PC-3 (cell line): Measurements from ENCODE around the gene ARL10. TPM values are rescaled to one million over a fixed set of nuclear protein-coding genes. Genes with fewer than 3 reads are reported as not detected.

Experiments used
- ATAC-seq: fragments of 200-7000 bp; cut with Tn5 transposase; 2 replicates; pipeline ENCODE4 v1.9.1; 2020; ENCODE audit warnings: mild to moderate bottlenecking, moderate library complexity
- Bru-seq: library from RNA; stranded (reverse); fragments of 400-500 nt; gene quantifications from one replicate; lab custom pipeline; 2021; lab: Mats Ljungman, UMichigan
- BruChase-seq, 2 experiments: library from RNA; stranded (reverse); fragments of 400-500 nt; gene quantifications; one replicate each; lab custom pipeline; 2021; lab: Mats Ljungman, UMichigan
- BruUV-seq: library from RNA; stranded (reverse); fragments of 400-500 nt; replicated peaks from 2 replicates; lab custom pipeline; 2021; lab: Mats Ljungman, UMichigan
- CTCF ChIA-PET: fragments of 300-600 bp; sonication (Branson Sonifier 250); formaldehyde crosslinking; loops from one replicate; lab custom pipeline; 2022; ENCODE audit warnings: antibody characterized with exemption; lab: Charles Lee
- POLR2A ChIA-PET: fragments of 300-600 bp; sonication (Branson Sonifier 250); formaldehyde crosslinking; loops from one replicate; lab custom pipeline; 2022; ENCODE audit warnings: antibody characterized with exemption; ENCODE audit not compliant: unreplicated experiment; lab: Charles Lee
- DNase-seq: peaks from one replicate; pipeline ENCODE4 v3.0.0-alpha.2; 2015
- H2AFZ ChIP-seq: fragments of 300-600 bp; sonication (generic); 2 replicates; pipeline ENCODE4 v1.6.0; 2016; ENCODE audit warnings: antibody characterized with exemption, low read length
- H3F3A ChIP-seq: fragments of 300-600 bp; sonication (generic); one replicate; pipeline ENCODE4 v1.6.0; 2017; ENCODE audit warnings: antibody characterized with exemption, low read length, control low read depth, mild to moderate bottlenecking; ENCODE audit not compliant: unreplicated experiment
- H3K27ac ChIP-seq: fragments of 300-600 bp; sonication (generic); 2 replicates; pipeline ENCODE4 v1.5.1; 2016; ENCODE audit warnings: mild to moderate bottlenecking, low read length
- H3K27me3 ChIP-seq: fragments of 300-600 bp; sonication (generic); 2 replicates; pipeline ENCODE4 v1.6.1; 2016; ENCODE audit warnings: low read length, mixed read lengths
- H3K36me3 ChIP-seq: fragments of 300-600 bp; sonication (generic); 2 replicates; pipeline ENCODE4 v1.6.1; 2016; ENCODE audit warnings: low read depth, mixed run types, low read length, mixed read lengths
- H3K4me1 ChIP-seq: fragments of 300-600 bp; sonication (generic); 2 replicates; pipeline ENCODE4 v1.5.1; 2016; ENCODE audit warnings: low read length; ENCODE audit not compliant: insufficient read depth
- H3K4me2 ChIP-seq: fragments of 300-600 bp; sonication (generic); 2 replicates; pipeline ENCODE4 v1.6.0; 2016; ENCODE audit warnings: low read length
- H3K4me3 ChIP-seq: fragments of 300-600 bp; sonication (generic); 2 replicates; pipeline ENCODE4 v1.5.1; 2016; ENCODE audit warnings: mild to moderate bottlenecking, low read length, mixed read lengths
- H3K79me2 ChIP-seq: fragments of 300-600 bp; sonication (generic); 2 replicates; pipeline ENCODE4 v1.6.1; 2017; ENCODE audit warnings: low read length, mixed read lengths
- H3K9ac ChIP-seq: fragments of 300-600 bp; sonication (generic); 2 replicates; pipeline ENCODE4 v1.6.0; 2016; ENCODE audit warnings: mild to moderate bottlenecking, low read length
- H3K9me2 ChIP-seq: fragments of 300-600 bp; sonication (generic); replicated peaks from 2 replicates; pipeline ENCODE4 v1.6.1; 2016; ENCODE audit warnings: mixed run types, low read length, mixed read lengths
- H3K9me3 ChIP-seq: fragments of 300-600 bp; sonication (generic); 2 replicates; pipeline ENCODE4 v1.6.1; 2016; ENCODE audit warnings: low read length, mixed read lengths
- H4K20me1 ChIP-seq: fragments of 300-600 bp; sonication (generic); 2 replicates; pipeline ENCODE4 v1.6.1; 2016; ENCODE audit warnings: low read length, mixed read lengths
- CTCF ChIP-seq: fragments of 300-600 bp; sonication (generic); conservative IDR thresholded peaks from 2 replicates; pipeline ENCODE4 v1.5.1; 2017; ENCODE audit warnings: antibody characterized with exemption, low read depth, mild to moderate bottlenecking, low read length
- EZH2 ChIP-seq: fragments of 300-600 bp; sonication (generic); IDR thresholded peaks from one replicate; pipeline ENCODE4 v1.6.1; 2017; ENCODE audit warnings: antibody characterized with exemption, mild to moderate bottlenecking, low read length; ENCODE audit not compliant: unreplicated experiment
- EZH2phosphoT487 ChIP-seq: fragments of 300-600 bp; sonication (generic); IDR thresholded peaks from 2 replicates; pipeline ENCODE4 v1.6.1; 2018; ENCODE audit warnings: mild to moderate bottlenecking, antibody characterized with exemption, low read length, borderline replicate concordance
- intact Hi-C: fragments of 100-400 bp; cut with micrococcal nuclease; formaldehyde crosslinking; loops from 2 replicates; pipeline ENCODE4 v1.9.0; 2023
- long read RNA-seq: library from polyadenylated mRNA; unstranded; transcript quantifications from one replicate; pipeline ENCODE4 v2.0.0, GENCODE V29; 2021; ENCODE audit not compliant: unreplicated experiment
- total RNA-seq: library from RNA; depleted of rRNA; stranded (reverse); fragments of >200 nt; gene quantifications from 2 replicates; pipeline ENCODE4 v1.2.3, GENCODE V29; 2014; rRNA removed

Gene ARL10
- total RNA-seq, result 0.15 and 2.6 TPM in 2 replicates
- Bru-seq, nascent RNA, result percentile 42 among the genes with signal in this experiment
- BruChase-seq, experiment 1, labeled RNA remaining after a 6-hour chase, result percentile 53 among the genes with signal in this experiment
- BruChase-seq, experiment 2, labeled RNA remaining after a 2-hour chase, result percentile 49 among the genes with signal in this experiment
- long read RNA-seq, partial matches to known transcripts, result 0 of 31 reads
- long read RNA-seq, other reads (novel, unspliced or antisense), result 31 of 31 reads

- peak within 1 kb of the TSS; percentile 27; the same call in 1 of the 2 replicates for H3K4me3 ChIP-seq
- peak within 1 kb of the TSS; percentile 60 for H3K4me2 ChIP-seq
- peak; percentile 3; the same call in 1 of the 2 replicates for ATAC-seq
- no peaks in the 10 kb centered on the region for H3K36me3 ChIP-seq
- no peaks in the 10 kb centered on the region for H3K27me3 ChIP-seq
- TF ChIP-seq EZH2 (no peak), CTCF (no peak), EZH2phosphoT487 (no peak)
- no peak for DNase-seq
- ChIA-PET POLR2A (no interaction called here), CTCF (no interaction called here)
- BruUV-seq, result no TSS peak
- no peak within 1 kb of the TSS for H3K9ac ChIP-seq
- no peak within 1 kb of the TSS for H3K27ac ChIP-seq
- H3K79me2 ChIP-seq, result peaks cover 9% of the 10 kb centered on the region
- no peaks in the 10 kb centered on the region for H3F3A ChIP-seq
- H3K9me3 ChIP-seq, result no peaks in the 10 kb centered on the region
- peaks cover 6% of the 10 kb centered on the region; the same call in 1 of the 2 replicates for H3K4me1 ChIP-seq
- no peaks in the 10 kb centered on the region for H3K9me2 ChIP-seq
- H2AFZ ChIP-seq, result no peak within 1 kb of the TSS
- no peaks in the 10 kb centered on the region for H4K20me1 ChIP-seq
- intact Hi-C loops, result no loop called here
Measured at GRCh38 chr5:176365351-176366231, at the start of gene ARL10. Gene ARL10, plus strand, starts transcription at chr5:176365487. Its CDS starts 77 bp downstream, at chr5:176365564.

GRCh38 chr5:176317534-176318374 is 47.5 kb upstream of the ARL10 start:
- Histone ChIP-seq H3K27me3 (no peaks in the 10 kb centered on the region), H3F3A (no peaks in the 10 kb centered on the region), H3K79me2 (no peaks in the 10 kb centered on the region), H3K9me2 (no peaks in the 10 kb centered on the region), H3K36me3 (no peaks in the 10 kb centered on the region), H3K4me1 (no peaks in the 10 kb centered on the region), H3K4me3 (no peak overlapping the region), H3K9me3 (no peaks in the 10 kb centered on the region), H3K27ac (no peak overlapping the region), H2AFZ (no peak overlapping the region), H4K20me1 (no peaks in the 10 kb centered on the region), H3K9ac (no peak overlapping the region), H3K4me2 (no peak overlapping the region)
- no TSS peak for BruUV-seq
- DNase-seq, result no peak
- POLR2A ChIA-PET, result no interaction called here
- CTCF ChIA-PET, result no interaction called here
- ATAC-seq, result no peak
- intact Hi-C loops, result no loop called here
- no peak for TF ChIP-seq EZH2
